Effector memory CD4-positive, alpha-beta T cell (primary cell): ENCODE results near the gene MMEL1.
"Not testable (repeated sequence)": the region's sequence is repeated elsewhere in the genome, so short reads cannot be mapped to it uniquely, and the experiment has no call there.

Source experiments
- DNase-seq, 3 donors: peaks; one replicate each; pipeline ENCODE4 v3.0.0-alpha.2; 2020
- H3K27ac ChIP-seq: 2 replicates; pipeline ENCODE4 v1.7.0; 2013; ENCODE audit warnings: mild to moderate bottlenecking, low read length, moderate library complexity; ENCODE audit not compliant: insufficient read depth, poor library complexity, severe bottlenecking
- H3K27me3 ChIP-seq: replicated peaks from 2 replicates; pipeline ENCODE4 v1.7.0; 2013; ENCODE audit warnings: mild to moderate bottlenecking, low read length; ENCODE audit not compliant: insufficient read depth, control insufficient read depth, poor library complexity, severe bottlenecking
- H3K36me3 ChIP-seq: 2 replicates; pipeline ENCODE4 v1.7.0; 2013; ENCODE audit warnings: mild to moderate bottlenecking, low read length, moderate library complexity; ENCODE audit not compliant: control insufficient read depth, insufficient read depth
- H3K4me1 ChIP-seq: 2 replicates; pipeline ENCODE4 v1.7.0; 2013; ENCODE audit warnings: low read length, mild to moderate bottlenecking; ENCODE audit not compliant: control insufficient read depth, insufficient read depth, poor library complexity, severe bottlenecking
- H3K4me3 ChIP-seq: 2 replicates; pipeline ENCODE4 v1.7.0; 2013; ENCODE audit warnings: low read length, low read depth, mild to moderate bottlenecking; ENCODE audit not compliant: insufficient read depth, poor library complexity, severe bottlenecking
- H3K9me3 ChIP-seq: 2 replicates; pipeline ENCODE4 v1.7.0; 2013; ENCODE audit warnings: mild to moderate bottlenecking, low read length, moderate library complexity; ENCODE audit not compliant: control insufficient read depth

The MMEL1 gene

DNA sequence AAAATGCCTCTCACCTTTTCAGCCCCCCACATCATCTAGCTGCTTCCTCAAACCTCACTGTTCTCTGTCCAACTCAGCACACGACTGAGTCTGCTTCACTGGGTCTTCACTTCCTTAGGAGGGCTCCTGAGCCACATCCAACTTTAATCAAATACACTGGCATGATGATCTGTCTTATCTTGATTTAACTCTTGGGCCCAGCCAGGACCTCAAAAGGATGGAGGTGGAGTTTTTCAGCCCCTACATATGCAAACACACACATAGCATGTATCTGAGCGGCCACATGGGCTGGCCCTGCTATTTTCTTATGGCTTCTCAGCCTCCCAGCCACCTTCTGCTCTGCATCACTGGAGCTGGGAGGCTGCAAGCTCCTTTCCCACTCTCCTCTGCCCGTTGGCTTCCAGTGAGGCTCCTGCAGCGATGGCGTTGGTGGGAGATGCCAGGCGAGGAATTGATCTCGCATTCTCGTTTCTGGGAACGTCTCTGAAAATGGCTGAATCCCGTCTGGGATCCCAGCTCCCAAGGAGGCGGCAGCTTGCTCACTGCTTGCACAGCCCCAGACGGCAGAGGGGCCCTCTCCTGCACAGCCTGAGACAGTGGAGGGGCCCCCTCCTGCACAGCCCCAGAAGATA, 48.0 kb downstream of the MMEL1 start:
- Histone ChIP-seq H3K9me3 (no peaks in the 10 kb centered on the region), H3K4me3 (peak overlapping the region; percentile 72), H3K4me1 (peaks cover 40% of the 10 kb centered on the region), H3K36me3 (no peaks in the 10 kb centered on the region), H3K27me3 (no peaks in the 10 kb centered on the region), H3K27ac (peak overlapping the region; percentile 95)
- DNase-seq = no peak

DNA sequence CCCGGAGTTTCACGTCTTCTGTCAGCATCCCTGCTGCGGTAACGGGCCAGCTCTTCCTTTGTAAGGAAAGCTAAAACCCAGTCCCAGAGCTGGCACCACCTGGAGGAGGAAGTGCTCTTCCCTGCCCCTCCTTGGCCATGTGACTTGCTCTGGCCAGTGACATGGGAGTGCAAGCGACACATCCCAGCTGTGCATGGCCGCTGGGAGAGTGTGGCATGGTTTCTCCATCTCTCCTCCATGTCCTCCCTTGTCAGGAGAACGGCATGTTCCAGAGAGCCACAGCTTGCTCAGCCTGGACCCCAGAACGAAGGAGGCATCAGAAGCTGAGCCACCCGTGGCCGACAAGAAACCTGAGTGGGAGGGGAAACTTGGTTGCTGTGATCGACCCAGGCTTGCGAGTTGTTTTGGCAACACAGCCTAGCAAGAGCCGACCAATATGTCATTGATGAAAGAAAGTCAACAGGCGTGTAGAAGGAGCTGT, 48.9 kb downstream of the MMEL1 start:
- no peak overlapping the region for H3K4me3 ChIP-seq
- H3K36me3 ChIP-seq = no peaks in the 10 kb centered on the region
- peak in 2 of 3 donors; percentile 12 to 29 for DNase-seq
- peak overlapping the region; percentile 95 for H3K27ac ChIP-seq
- no peaks in the 10 kb centered on the region for H3K9me3 ChIP-seq
- H3K4me1 ChIP-seq = peaks cover 43% of the 10 kb centered on the region
- no peaks in the 10 kb centered on the region for H3K27me3 ChIP-seq

DNA sequence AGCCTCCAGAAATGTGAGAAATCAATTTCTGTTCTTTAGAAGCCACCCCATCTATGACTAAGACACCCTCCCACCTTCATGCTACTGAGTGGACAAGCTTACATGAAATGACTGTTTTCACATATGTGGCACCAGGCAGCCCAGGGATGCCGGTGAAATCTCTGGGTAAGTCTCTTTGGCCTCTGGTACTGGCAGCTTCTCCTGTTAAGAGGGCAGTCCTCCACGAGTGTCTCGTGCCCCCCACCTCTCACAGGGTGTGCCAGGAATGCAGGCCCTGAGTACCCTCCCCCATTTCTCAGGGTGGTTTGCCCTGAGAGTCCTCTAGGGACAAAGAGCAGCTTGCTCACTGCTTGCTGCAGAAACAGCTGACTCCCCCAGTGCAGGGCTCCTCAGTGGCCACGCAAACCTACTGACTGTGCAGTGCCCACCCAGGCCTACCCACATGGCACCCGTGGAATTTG, 49.5 kb downstream of the MMEL1 start:
- H3K4me1 ChIP-seq = peaks cover 49% of the 10 kb centered on the region
- H3K36me3 ChIP-seq = no peaks in the 10 kb centered on the region
- DNase-seq = no peak
- peak overlapping the region; percentile 95 for H3K27ac ChIP-seq
- no peaks in the 10 kb centered on the region for H3K27me3 ChIP-seq
- H3K9me3 ChIP-seq = no peaks in the 10 kb centered on the region
- no peak overlapping the region for H3K4me3 ChIP-seq

GRCh38 chr1:2582391-2582790, 50.4 kb downstream of the MMEL1 start:
- no peaks in the 10 kb centered on the region for H3K36me3 ChIP-seq
- no peaks in the 10 kb centered on the region for H3K27me3 ChIP-seq
- H3K4me3 ChIP-seq = no peak overlapping the region
- no peaks in the 10 kb centered on the region for H3K9me3 ChIP-seq
- H3K27ac ChIP-seq = no peak overlapping the region
- no peak for DNase-seq
- H3K4me1 ChIP-seq = peaks cover 50% of the 10 kb centered on the region

DNA sequence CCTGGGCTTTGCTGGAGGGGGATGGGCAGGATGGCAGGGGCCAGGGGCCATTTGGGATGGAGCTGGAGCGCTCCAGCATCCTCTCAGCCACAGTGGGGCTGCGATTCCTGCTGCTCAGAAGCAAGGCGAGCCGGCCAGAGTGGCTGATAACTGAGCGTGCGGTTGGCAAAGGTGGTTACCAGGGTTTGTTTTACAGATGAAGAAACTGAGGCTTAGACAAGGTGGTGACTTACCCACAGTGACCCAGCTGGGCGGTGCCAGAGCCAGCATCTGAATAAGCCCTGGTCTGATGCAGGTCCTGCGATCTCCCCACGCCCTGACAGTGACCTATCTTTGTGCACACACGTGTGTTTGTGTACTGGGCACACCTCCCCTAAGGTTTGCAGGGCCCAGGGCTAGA, 52.1 kb downstream of the MMEL1 start:
- Histone ChIP-seq H3K9me3 (no peaks in the 10 kb centered on the region), H3K4me3 (no peak overlapping the region), H3K27ac (no peak overlapping the region), H3K36me3 (no peaks in the 10 kb centered on the region), H3K27me3 (no peaks in the 10 kb centered on the region), H3K4me1 (peaks cover 52% of the 10 kb centered on the region)
- no peak for DNase-seq

GRCh38 chr1:2578758-2579118, 54.1 kb downstream of the MMEL1 start:
- Histone ChIP-seq H3K4me1 (peaks cover 32% of the 10 kb centered on the region), H3K4me3 (peak overlapping the region; percentile 7), H3K27me3 (no peaks in the 10 kb centered on the region), H3K9me3 (no peaks in the 10 kb centered on the region), H3K27ac (peak overlapping the region; percentile 100), H3K36me3 (no peaks in the 10 kb centered on the region)
- DNase-seq = no peak

DNA sequence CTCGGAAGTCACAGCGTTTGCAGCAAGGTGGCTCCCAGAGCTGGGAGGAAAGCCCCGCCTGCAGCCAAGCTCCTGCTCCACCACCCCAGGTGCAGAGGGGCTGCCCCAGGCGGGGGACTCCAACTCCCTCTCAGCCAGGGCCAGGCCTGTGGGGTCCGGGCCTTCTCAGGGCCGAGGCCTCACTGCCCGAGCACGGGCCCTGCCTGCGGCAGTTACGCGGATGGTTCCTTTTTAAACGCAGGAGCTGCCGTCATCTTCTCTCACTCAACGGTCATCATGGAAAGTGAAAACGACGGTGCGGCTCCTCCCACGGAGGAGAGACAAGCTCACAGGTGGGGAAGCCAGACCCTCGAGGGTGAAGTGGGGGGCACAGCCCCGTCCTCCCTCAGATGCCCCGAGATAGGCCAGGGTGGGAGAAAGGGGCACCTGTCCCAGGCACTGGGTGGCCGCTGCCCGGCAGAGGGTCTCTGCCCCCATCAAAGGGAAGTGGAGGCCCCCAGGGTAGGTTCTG, 55.2 kb downstream of the MMEL1 start:
- DNase-seq = peak; percentile 46 to 51 (median 51)
- H3K9me3 ChIP-seq, H3K27me3 ChIP-seq, H3K36me3 ChIP-seq: not testable (repeated sequence)
- H3K4me1 ChIP-seq = peaks cover 28% of the 10 kb centered on the region
- peak overlapping the region; percentile 100 for H3K27ac ChIP-seq
- H3K4me3 ChIP-seq = peak overlapping the region; percentile 51

DNA sequence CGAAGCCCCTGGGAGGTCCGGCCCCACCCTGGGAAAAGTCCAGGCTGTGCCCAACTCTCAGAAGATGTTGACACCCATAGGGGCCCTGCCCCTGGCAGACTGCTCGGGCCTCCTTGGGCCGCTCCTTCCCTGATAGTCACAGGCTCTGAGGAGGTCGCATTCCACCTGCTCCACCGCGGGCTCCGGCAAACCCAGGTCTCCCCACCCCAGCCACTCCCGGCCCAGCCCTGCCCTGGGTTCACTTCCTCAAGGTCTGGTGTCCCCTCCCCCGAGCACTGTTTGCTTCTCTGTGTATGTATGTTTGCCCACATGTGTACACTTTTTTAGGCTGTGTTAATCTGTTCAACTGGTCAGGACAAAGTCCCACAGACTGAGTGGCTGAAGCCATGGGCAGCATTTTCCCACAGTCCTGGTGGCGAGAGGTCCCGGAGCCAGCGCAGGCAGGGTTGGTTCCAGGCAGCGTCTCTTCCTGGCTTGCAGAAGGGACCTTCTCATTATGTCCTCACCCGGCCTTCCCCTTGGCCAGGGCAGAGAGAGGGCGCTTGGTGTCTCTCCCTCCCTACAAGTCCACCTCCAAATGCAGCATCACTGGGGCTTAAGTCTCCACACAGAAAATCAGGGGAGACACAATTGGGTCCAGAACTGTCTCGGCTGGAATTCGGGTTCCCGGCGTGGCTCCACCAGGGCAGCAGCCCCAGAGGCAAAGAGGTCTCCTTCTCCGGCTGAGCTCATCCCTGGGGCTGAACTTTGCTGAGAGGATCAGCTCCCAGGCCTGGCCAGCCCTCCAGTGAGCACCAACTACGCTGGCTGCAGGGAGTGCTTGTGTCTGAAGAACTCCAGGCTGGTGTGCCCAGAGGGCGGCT, 56.8 kb downstream of the MMEL1 start:
- no peak for DNase-seq
- H3K36me3 ChIP-seq = no peaks in the 10 kb centered on the region
- peak overlapping the region; percentile 13 for H3K27ac ChIP-seq
- H3K27me3 ChIP-seq = no peaks in the 10 kb centered on the region
- no peaks in the 10 kb centered on the region for H3K9me3 ChIP-seq
- H3K4me3 ChIP-seq = no peak overlapping the region
- peaks cover 28% of the 10 kb centered on the region for H3K4me1 ChIP-seq

DNA sequence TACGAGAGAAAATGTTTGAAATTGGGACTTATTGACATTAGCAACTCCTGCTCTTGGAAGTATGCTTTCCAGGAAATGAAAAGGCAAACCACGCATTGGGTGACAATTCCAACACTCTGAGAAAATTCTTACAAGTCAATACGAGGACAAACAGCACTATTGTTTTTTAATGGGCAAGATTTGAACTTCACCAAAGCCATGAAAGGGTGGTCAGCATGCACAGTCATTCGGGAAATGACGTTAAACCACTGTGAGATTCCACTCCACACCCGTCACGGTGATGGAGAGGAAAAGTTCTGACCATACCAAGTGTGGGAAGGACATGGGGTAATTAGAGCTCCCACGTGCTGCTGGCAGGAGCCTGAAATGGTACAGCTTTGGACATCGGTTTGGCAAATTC, 58.5 kb downstream of the MMEL1 start:
- H3K36me3 ChIP-seq = no peaks in the 10 kb centered on the region
- no peaks in the 10 kb centered on the region for H3K27me3 ChIP-seq
- H3K4me3 ChIP-seq = no peak overlapping the region
- H3K27ac ChIP-seq = no peak overlapping the region
- no peak for DNase-seq
- H3K9me3 ChIP-seq = no peaks in the 10 kb centered on the region
- H3K4me1 ChIP-seq = peaks cover 28% of the 10 kb centered on the region
